GM23338 (cell line): ENCODE data around the gene UGT1A7. TPM values are rescaled to one million over a fixed set of nuclear protein-coding genes. Genes with fewer than 3 reads are reported as not detected.

ENCODE experiments used
- ATAC-seq: fragments of 200-7000 bp; cut with Tn5 transposase; 3 replicates; pipeline ENCODE4 v1.9.1; 2020
- DNase-seq: peaks from one replicate; pipeline ENCODE4 v3.0.0-alpha.2; 2015; ENCODE audit warnings: low spot score
- H2AFZ ChIP-seq: fragments of 200-600 bp; sonication (generic); 2 replicates; pipeline ENCODE4 v1.8.0; 2016; ENCODE audit warnings: antibody characterized with exemption, mild to moderate bottlenecking, moderate library complexity
- H3F3A ChIP-seq: fragments of 200-600 bp; sonication (generic); replicated peaks from 2 replicates; pipeline ENCODE4 v1.8.0; 2017; ENCODE audit warnings: antibody characterized with exemption, mixed run types, low read depth
- H3K27ac ChIP-seq: fragments of 200-600 bp; sonication (generic); 2 replicates; pipeline ENCODE4 v1.6.1; 2016; ENCODE audit warnings: low read depth
- H3K27me3 ChIP-seq: fragments of 200-600 bp; sonication (generic); 2 replicates; pipeline ENCODE4 v1.8.0; 2016; ENCODE audit warnings: mild to moderate bottlenecking, mixed run types, moderate library complexity; ENCODE audit not compliant: insufficient read depth
- H3K36me3 ChIP-seq: fragments of 200-600 bp; sonication (generic); 2 replicates; pipeline ENCODE4 v1.8.0; 2016; ENCODE audit warnings: mild to moderate bottlenecking; ENCODE audit not compliant: insufficient read depth
- H3K4me1 ChIP-seq: fragments of 200-600 bp; sonication (generic); 2 replicates; pipeline ENCODE4 v1.8.0; 2016; ENCODE audit warnings: mild to moderate bottlenecking, moderate library complexity; ENCODE audit not compliant: insufficient read depth
- H3K4me2 ChIP-seq: fragments of 200-600 bp; sonication (generic); 2 replicates; pipeline ENCODE4 v1.7.1; 2017; ENCODE audit warnings: mixed run types
- H3K4me3 ChIP-seq: fragments of 200-600 bp; sonication (generic); 2 replicates; pipeline ENCODE4 v1.6.1; 2016; ENCODE audit warnings: mixed run types
- H3K79me2 ChIP-seq: fragments of 200-600 bp; sonication (generic); replicated peaks from 2 replicates; pipeline ENCODE4 v1.8.0; 2017; ENCODE audit warnings: mild to moderate bottlenecking; ENCODE audit not compliant: insufficient read depth
- H3K9me2 ChIP-seq: fragments of 200-600 bp; sonication (generic); 2 replicates; pipeline ENCODE4 v1.8.0; 2017; ENCODE audit not compliant: insufficient read depth
- H4K20me1 ChIP-seq: fragments of 200-600 bp; sonication (generic); replicated peaks from 2 replicates; pipeline ENCODE4 v1.8.0; 2017; ENCODE audit warnings: mild to moderate bottlenecking; ENCODE audit not compliant: insufficient read depth
- H3K27ac Mint-ChIP-seq: 2 replicates; pipeline ENCODE4 v1.8.0; 2020; ENCODE audit warnings: inconsistent platforms, mild to moderate bottlenecking, moderate library complexity, mixed read lengths
- H3K27me3 Mint-ChIP-seq: 3 replicates; pipeline ENCODE4 v1.8.0; 2022; ENCODE audit warnings: low read depth, mild to moderate bottlenecking, moderate library complexity, mixed read lengths, inconsistent platforms; ENCODE audit not compliant: insufficient read depth, poor library complexity
- H3K36me3 Mint-ChIP-seq: 3 replicates; pipeline ENCODE4 v1.8.0; 2021; ENCODE audit warnings: low read depth, mild to moderate bottlenecking, inconsistent platforms, moderate library complexity, mixed read lengths
- H3K4me1 Mint-ChIP-seq: 3 replicates; pipeline ENCODE4 v1.8.0; 2020; ENCODE audit warnings: mild to moderate bottlenecking, inconsistent platforms, mixed read lengths
- H3K4me3 Mint-ChIP-seq: 3 replicates; pipeline ENCODE4 v1.8.0; 2021; ENCODE audit warnings: moderate library complexity, mild to moderate bottlenecking, inconsistent platforms, mixed read lengths
- H3K9me3 Mint-ChIP-seq: 3 replicates; pipeline ENCODE4 v1.8.0; 2020; ENCODE audit warnings: moderate library complexity, mild to moderate bottlenecking, inconsistent platforms, mixed read lengths
- CREB1 ChIP-seq: fragments of 250-450 bp; sonication (Bioruptor Pico); IDR thresholded peaks from 2 replicates; pipeline ENCODE4 v1.5.0; 2020; ENCODE audit warnings: low read depth, mild to moderate bottlenecking, moderate library complexity
- ETS1 ChIP-seq: IDR thresholded peaks from 2 replicates; pipeline ENCODE4 v1.6.1; 2016; ENCODE audit warnings: antibody characterized with exemption
- EZH2 ChIP-seq: fragments of 200-600 bp; sonication (generic); IDR thresholded peaks from one replicate; pipeline ENCODE4 v1.8.0; 2017; ENCODE audit warnings: antibody characterized with exemption, mild to moderate bottlenecking, low read depth; ENCODE audit not compliant: unreplicated experiment
- EZH2phosphoT487 ChIP-seq: fragments of 200-600 bp; sonication (generic); IDR thresholded peaks from one replicate; pipeline ENCODE4 v1.8.1; 2018; ENCODE audit warnings: antibody characterized with exemption; ENCODE audit not compliant: unreplicated experiment
- JUNB ChIP-seq: IDR thresholded peaks from one replicate; pipeline ENCODE4 v1.6.1; 2016; ENCODE audit warnings: antibody characterized with exemption; ENCODE audit not compliant: unreplicated experiment
- NANOG ChIP-seq: IDR thresholded peaks from 2 replicates; pipeline ENCODE4 v1.6.1; 2016; ENCODE audit warnings: antibody characterized with exemption, borderline replicate concordance
- POLR2AphosphoS5 ChIP-seq: IDR thresholded peaks from 2 replicates; pipeline ENCODE4 v1.6.1; 2016; ENCODE audit warnings: antibody characterized with exemption, low read depth
- STAT1 ChIP-seq: IDR thresholded peaks from one replicate; pipeline ENCODE4 v1.6.1; 2016; ENCODE audit warnings: antibody characterized with exemption; ENCODE audit not compliant: unreplicated experiment
- ZNF114 ChIP-seq: fragments of 250-450 bp; sonication (Bioruptor Pico); IDR thresholded peaks from 2 replicates; pipeline ENCODE4 v1.5.0; 2020; ENCODE audit warnings: mild to moderate bottlenecking, moderate library complexity
- ZNF331 ChIP-seq: fragments of 250-450 bp; sonication (Bioruptor Pico); IDR thresholded peaks from 2 replicates; pipeline ENCODE4 v1.5.0; 2020; ENCODE audit warnings: low read depth, mild to moderate bottlenecking, moderate library complexity
- polyA plus RNA-seq: library from polyadenylated mRNA; unstranded; fragments of >200 nt; fragmentation: Nextera tagmentation; extraction: Ambion mirVana; gene quantifications from 2 replicates; pipeline ENCODE4 v1.2.1, GENCODE V29; 2016
- total RNA-seq: library from RNA; depleted of rRNA; stranded (reverse); fragments of >200 nt; shearing (Covaris generic); gene quantifications from 2 replicates; pipeline ENCODE4 v1.2.3, GENCODE V29; 2014
- TF ChIP-seq, protein P1 (sequence below): IDR thresholded peaks from one replicate; pipeline ENCODE4 v1.6.1; 2018; ENCODE audit warnings: antibody characterized with exemption; ENCODE audit not compliant: unreplicated experiment
- TF ChIP-seq, protein P2 (sequence below): fragments of 250-450 bp; sonication (Bioruptor Pico); IDR thresholded peaks from 2 replicates; pipeline ENCODE4 v1.5.0; 2020; ENCODE audit warnings: mild to moderate bottlenecking, moderate library complexity
- TF ChIP-seq, protein P3 (sequence below), 2 experiments: fragments of 200-600 bp in 1 of 2; sonication (generic) in 1 of 2; conservative IDR thresholded peaks; 2 replicates each; pipeline versions ENCODE4 v1.5.1 to v1.6.1; 2016 to 2017; ENCODE audit warnings: antibody characterized with exemption in 2 of 2, low read depth in 2 of 2, mild to moderate bottlenecking in 2 of 2, moderate library complexity in 1 of 2

UGT1A7 gene
- total and polyA plus RNA-seq, 2 experiments from 2014 or later: not detected

DNA sequence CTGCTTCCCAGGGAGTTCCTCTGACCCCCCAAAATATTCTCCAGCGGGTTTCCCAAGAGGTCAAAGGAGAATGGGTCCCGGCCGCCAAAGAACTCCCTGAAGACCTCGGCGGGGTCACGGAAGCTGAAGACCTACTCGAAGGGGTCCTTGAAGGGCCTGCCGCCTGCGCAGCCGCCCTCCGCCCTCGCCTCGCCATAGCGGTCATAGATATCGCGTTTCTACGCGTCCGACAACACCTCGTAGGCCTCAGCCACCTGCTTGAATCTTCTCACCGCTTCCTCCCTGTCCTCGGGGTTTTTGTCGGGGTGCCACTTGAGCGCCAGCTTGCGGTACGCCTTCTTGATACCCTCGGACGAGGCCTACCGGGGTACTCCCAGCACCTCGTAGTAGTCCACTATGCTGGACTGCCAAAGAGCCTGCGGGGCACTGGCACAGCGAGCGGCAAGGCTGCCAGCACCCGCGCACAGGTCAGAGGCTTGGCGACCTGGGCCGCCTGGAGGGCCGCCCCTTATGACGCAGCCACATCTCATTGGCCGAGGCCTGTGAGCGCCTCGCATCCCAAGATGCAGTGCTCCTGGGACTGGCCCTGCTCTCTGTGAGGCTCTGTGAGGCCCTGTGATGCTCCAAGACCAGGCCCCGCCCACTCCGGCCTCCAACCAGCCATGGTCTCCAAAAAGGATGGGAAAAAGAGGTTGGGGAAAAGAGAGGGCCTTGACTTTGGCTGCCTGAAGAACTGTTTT is 73.3 kb downstream of the UGT1A7 start:
- Histone ChIP-seq H3F3A (no peaks in the 10 kb centered on the region), H2AFZ (no peak overlapping the region), H4K20me1 (no peaks in the 10 kb centered on the region), H3K27me3 (no peaks in the 10 kb centered on the region), H3K4me3 (no peak overlapping the region), H3K4me2 (no peak overlapping the region), H3K9me2 (peaks cover 4% of the 10 kb centered on the region; the same call in 1 of the 2 replicates), H3K36me3 (no peaks in the 10 kb centered on the region), H3K27ac (no peak overlapping the region), H3K79me2 (no peaks in the 10 kb centered on the region), H3K4me1 (no peaks in the 10 kb centered on the region)
- H3K36me3 Mint-ChIP-seq: peaks cover 8% of the 10 kb centered on the region
- no peaks in the 10 kb centered on the region for H3K27me3 Mint-ChIP-seq
- no peak overlapping the region for H3K4me3 Mint-ChIP-seq
- DNase-seq (no peak), ATAC-seq (no peak)
- H3K27ac Mint-ChIP-seq: no peak overlapping the region
- H3K9me3 Mint-ChIP-seq: peaks cover 36% of the 10 kb centered on the region
- H3K4me1 Mint-ChIP-seq: no peaks in the 10 kb centered on the region; the same call in 2 of the 3 replicates
- TF ChIP-seq, protein P1, sequence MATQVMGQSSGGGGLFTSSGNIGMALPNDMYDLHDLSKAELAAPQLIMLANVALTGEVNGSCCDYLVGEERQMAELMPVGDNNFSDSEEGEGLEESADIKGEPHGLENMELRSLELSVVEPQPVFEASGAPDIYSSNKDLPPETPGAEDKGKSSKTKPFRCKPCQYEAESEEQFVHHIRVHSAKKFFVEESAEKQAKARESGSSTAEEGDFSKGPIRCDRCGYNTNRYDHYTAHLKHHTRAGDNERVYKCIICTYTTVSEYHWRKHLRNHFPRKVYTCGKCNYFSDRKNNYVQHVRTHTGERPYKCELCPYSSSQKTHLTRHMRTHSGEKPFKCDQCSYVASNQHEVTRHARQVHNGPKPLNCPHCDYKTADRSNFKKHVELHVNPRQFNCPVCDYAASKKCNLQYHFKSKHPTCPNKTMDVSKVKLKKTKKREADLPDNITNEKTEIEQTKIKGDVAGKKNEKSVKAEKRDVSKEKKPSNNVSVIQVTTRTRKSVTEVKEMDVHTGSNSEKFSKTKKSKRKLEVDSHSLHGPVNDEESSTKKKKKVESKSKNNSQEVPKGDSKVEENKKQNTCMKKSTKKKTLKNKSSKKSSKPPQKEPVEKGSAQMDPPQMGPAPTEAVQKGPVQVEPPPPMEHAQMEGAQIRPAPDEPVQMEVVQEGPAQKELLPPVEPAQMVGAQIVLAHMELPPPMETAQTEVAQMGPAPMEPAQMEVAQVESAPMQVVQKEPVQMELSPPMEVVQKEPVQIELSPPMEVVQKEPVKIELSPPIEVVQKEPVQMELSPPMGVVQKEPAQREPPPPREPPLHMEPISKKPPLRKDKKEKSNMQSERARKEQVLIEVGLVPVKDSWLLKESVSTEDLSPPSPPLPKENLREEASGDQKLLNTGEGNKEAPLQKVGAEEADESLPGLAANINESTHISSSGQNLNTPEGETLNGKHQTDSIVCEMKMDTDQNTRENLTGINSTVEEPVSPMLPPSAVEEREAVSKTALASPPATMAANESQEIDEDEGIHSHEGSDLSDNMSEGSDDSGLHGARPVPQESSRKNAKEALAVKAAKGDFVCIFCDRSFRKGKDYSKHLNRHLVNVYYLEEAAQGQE: no peak
- no peak for TF ChIP-seq NANOG
- TF ChIP-seq ZNF114 (CRISPR knock-in tag): no peak
- no peak for TF ChIP-seq EZH2
- no peak for TF ChIP-seq JUNB
- TF ChIP-seq, protein P2, sequence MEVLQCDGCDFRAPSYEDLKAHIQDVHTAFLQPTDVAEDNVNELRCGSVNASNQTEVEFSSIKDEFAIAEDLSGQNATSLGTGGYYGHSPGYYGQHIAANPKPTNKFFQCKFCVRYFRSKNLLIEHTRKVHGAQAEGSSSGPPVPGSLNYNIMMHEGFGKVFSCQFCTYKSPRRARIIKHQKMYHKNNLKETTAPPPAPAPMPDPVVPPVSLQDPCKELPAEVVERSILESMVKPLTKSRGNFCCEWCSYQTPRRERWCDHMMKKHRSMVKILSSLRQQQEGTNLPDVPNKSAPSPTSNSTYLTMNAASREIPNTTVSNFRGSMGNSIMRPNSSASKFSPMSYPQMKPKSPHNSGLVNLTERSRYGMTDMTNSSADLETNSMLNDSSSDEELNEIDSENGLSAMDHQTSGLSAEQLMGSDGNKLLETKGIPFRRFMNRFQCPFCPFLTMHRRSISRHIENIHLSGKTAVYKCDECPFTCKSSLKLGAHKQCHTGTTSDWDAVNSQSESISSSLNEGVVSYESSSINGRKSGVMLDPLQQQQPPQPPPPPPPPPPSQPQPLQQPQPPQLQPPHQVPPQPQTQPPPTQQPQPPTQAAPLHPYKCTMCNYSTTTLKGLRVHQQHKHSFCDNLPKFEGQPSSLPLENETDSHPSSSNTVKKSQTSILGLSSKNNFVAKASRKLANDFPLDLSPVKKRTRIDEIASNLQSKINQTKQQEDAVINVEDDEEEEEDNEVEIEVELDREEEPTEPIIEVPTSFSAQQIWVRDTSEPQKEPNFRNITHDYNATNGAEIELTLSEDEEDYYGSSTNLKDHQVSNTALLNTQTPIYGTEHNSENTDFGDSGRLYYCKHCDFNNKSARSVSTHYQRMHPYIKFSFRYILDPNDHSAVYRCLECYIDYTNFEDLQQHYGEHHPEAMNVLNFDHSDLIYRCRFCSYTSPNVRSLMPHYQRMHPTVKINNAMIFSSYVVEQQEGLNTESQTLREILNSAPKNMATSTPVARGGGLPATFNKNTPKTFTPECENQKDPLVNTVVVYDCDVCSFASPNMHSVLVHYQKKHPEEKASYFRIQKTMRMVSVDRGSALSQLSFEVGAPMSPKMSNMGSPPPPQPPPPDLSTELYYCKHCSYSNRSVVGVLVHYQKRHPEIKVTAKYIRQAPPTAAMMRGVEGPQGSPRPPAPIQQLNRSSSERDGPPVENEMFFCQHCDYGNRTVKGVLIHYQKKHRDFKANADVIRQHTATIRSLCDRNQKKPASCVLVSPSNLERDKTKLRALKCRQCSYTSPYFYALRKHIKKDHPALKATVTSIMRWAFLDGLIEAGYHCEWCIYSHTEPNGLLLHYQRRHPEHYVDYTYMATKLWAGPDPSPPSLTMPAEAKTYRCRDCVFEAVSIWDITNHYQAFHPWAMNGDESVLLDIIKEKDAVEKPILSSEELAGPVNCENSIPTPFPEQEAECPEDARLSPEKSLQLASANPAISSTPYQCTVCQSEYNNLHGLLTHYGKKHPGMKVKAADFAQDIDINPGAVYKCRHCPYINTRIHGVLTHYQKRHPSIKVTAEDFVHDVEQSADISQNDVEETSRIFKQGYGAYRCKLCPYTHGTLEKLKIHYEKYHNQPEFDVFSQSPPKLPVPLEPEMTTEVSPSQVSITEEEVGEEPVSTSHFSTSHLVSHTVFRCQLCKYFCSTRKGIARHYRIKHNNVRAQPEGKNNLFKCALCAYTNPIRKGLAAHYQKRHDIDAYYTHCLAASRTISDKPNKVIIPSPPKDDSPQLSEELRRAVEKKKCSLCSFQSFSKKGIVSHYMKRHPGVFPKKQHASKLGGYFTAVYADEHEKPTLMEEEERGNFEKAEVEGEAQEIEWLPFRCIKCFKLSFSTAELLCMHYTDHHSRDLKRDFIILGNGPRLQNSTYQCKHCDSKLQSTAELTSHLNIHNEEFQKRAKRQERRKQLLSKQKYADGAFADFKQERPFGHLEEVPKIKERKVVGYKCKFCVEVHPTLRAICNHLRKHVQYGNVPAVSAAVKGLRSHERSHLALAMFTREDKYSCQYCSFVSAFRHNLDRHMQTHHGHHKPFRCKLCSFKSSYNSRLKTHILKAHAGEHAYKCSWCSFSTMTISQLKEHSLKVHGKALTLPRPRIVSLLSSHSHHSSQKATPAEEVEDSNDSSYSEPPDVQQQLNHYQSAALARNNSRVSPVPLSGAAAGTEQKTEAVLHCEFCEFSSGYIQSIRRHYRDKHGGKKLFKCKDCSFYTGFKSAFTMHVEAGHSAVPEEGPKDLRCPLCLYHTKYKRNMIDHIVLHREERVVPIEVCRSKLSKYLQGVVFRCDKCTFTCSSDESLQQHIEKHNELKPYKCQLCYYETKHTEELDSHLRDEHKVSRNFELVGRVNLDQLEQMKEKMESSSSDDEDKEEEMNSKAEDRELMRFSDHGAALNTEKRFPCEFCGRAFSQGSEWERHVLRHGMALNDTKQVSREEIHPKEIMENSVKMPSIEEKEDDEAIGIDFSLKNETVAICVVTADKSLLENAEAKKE (CRISPR knock-in tag): no peak
- no peak for TF ChIP-seq ZNF331 (CRISPR knock-in tag)
- TF ChIP-seq CREB1: no peak
- TF ChIP-seq EZH2phosphoT487: no peak
- no peak for TF ChIP-seq POLR2AphosphoS5
- TF ChIP-seq, protein P3, sequence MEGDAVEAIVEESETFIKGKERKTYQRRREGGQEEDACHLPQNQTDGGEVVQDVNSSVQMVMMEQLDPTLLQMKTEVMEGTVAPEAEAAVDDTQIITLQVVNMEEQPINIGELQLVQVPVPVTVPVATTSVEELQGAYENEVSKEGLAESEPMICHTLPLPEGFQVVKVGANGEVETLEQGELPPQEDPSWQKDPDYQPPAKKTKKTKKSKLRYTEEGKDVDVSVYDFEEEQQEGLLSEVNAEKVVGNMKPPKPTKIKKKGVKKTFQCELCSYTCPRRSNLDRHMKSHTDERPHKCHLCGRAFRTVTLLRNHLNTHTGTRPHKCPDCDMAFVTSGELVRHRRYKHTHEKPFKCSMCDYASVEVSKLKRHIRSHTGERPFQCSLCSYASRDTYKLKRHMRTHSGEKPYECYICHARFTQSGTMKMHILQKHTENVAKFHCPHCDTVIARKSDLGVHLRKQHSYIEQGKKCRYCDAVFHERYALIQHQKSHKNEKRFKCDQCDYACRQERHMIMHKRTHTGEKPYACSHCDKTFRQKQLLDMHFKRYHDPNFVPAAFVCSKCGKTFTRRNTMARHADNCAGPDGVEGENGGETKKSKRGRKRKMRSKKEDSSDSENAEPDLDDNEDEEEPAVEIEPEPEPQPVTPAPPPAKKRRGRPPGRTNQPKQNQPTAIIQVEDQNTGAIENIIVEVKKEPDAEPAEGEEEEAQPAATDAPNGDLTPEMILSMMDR (conservative IDR thresholded peaks at IDR 0.05; ENCODE audit: low read depth in 2 of 2): no peak
- no peak for TF ChIP-seq ETS1
- no peak for TF ChIP-seq STAT1
